22Rv1 (cell line): ENCODE data around the gene HMGN1.

Experiments
- CTCF ChIP-seq: fragments of 450-650 bp; IDR thresholded peaks from 2 replicates; pipeline ENCODE4 v1.5.1; 2017; ENCODE audit warnings: mild to moderate bottlenecking
- ZFX ChIP-seq: fragments of 450-650 bp; IDR thresholded peaks from 2 replicates; pipeline ENCODE4 v1.6.1; 2017; ENCODE audit warnings: antibody characterized with exemption, borderline replicate concordance

- TF ChIP-seq CTCF: no peak
- no peak for TF ChIP-seq ZFX
Measured at GRCh38 chr21:39375446-39375845, 26.6 kb upstream of the HMGN1 start.
